NCI-H748 (cell line): ENCODE results near the gene IQSEC3.

Source experiments
- DNase-seq: peaks from one replicate; lab custom pipeline; 2025; ENCODE audit not compliant: unreplicated experiment; lab: John Stamatoyannopoulos, UW

Gene IQSEC3

DNA sequence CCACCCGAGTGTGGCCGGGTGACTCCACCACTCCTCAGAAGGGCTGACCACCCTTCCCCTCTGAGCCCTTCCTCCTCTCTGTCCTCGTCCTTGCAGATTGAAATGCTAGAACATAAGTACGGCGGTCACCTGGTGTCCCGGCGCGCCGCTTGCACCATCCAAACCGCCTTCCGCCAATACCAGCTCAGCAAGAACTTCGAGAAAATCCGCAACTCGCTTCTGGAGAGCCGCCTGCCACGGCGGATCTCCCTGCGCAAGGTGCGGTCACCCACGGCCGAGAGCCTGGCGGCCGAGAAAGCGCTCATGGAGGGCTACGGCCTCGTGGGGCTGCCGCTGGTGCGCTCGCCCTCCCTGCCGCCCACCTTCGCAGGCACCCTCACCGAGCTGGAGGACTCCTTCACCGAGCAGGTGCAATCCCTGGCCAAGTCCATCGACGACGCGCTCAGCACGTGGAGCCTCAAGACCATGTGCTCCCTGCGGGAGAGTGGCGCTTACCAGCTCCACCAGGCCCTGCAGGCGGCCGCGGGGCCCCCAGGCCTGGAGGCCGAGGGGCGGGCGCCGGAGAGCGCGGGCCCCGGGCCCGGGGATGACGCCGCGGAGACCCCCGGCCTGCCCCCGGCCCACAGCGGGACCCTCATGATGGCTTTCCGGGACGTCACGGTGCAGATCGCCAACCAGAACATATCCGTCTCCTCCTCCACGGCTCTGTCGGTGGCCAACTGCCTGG, 71.8 kb downstream of the IQSEC3 start:
- DNase-seq, result no peak

DNA sequence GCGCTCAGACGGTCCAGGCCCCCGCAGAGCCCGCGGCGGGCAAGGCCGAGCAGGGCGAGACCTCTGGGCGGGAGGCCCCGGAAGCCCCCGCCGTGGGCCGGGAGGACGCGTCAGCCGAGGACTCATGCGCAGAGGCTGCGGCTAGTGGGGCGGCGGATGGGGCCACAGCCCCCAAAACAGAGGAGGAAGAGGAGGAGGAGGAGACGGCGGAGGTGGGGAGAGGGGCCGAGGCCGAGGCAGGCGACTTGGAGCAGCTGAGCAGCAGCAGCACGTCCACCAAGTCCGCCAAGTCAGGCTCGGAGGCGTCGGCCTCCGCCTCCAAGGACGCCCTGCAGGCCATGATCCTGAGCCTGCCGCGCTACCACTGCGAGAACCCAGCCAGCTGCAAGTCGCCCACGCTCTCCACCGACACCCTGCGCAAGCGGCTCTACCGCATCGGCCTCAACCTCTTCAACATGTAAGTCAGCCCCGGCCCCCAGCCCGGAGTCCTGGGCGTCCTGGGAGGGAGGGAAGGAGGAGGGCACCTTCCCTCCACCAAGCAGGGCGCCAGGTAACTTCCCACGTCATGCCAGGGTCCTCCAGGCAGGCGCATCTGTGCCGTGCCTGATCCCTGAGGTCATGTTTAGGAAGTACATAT, 72.4 kb downstream of the IQSEC3 start:
- no peak for DNase-seq

DNA sequence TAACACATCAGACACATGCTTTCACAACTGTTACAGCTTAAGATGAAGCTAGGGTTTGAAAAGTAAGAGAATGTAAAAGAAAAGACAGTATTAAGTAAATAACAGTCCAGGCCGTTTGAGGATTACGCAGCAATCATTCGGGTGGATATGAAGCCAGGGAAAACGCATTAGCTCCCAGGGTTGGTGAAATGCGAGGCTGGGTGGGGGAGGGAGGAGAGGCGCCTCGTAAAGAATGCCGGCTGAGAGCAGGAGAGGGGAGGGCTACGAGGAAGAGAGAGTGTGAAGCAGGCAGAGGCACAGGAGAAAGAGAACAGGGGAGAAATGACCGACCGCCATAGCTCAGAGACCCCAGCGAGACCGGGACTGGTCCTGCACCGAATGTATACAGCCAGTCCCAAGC, 73.0 kb downstream of the IQSEC3 start:
- DNase-seq, result no peak

DNA sequence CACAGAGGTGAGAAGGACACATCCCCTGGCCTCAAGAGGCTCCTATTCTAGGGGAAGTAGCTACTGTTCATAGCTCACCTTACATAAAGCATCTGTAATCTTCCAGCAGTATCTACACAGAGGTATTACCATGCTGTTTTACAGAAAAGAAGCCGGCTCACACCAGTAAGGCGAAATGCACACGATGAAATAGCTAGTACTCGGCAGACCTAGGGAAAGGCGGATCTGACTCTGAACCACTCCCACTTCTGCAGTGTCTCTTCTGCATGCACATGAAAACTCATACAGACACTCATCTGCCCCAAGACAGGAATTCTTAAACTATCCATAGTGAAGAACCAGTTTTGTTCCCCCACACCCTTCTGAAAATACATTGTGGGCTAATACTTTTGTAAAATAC, 73.6 kb downstream of the IQSEC3 start:
- DNase-seq, result no peak

DNA sequence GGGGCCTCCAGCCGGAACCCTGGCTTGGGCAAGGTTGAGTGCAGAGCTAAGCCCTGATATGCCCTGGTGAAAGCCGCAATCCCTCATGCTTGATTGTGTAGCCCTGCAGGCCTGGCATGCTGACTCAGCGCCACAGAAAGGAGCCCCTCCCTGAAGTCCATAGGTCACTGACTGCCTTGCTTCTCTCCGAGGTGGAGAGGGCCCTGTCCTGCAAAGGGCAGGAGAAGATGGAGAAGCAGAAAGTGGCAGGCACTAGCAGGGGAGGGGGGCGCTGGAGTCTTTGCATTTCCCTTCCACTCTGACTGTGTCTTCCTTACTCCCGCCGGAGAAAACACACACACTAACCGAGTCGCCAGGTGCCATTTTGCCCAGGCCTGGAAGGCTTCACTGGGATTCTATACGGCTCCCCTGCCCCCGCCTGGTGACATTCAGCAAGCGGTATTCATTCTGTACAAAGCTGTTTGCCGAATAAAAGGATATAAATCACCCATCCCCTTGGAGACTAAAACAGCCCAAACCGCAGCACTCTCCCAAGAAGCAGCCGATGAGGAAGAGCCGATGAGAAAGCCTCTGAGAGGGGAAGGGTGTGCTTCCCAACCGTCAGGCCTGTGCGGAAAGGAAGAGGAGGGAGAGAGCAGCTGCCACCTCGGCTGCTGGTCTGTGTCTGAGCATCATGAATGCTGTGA, 77.5 kb downstream of the IQSEC3 start:
- DNase-seq, result no peak

DNA sequence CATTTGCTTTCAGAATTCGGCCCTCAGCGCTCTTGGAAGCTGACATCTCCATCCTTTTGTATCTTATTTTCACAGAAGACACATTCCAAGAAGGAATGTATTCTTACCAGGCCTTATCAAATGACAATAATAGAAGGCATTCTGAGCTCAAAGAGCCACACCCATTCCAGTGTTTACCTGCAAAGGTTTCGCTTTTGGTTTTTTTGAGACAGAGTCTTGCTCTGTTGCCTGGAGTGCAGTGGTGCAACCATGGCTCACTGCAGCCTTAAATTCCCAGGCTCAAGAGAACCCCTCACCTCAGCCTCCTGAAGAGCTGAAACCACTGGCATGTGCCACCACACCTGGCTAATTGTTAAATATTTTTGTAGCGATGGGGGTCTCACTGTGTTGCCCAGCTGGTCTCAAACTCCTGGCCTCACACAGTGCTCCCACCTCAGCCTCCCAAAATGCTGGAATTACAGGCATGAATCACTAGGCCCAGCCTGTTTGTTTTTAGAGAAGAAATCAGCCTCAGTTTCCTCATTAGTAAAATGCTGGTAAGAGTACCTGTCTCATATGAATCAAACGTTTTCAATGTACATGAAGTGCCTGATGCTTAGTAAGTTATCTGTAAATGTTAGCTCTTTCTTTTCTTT, 78.2 kb downstream of the IQSEC3 start:
- no peak for DNase-seq

DNA sequence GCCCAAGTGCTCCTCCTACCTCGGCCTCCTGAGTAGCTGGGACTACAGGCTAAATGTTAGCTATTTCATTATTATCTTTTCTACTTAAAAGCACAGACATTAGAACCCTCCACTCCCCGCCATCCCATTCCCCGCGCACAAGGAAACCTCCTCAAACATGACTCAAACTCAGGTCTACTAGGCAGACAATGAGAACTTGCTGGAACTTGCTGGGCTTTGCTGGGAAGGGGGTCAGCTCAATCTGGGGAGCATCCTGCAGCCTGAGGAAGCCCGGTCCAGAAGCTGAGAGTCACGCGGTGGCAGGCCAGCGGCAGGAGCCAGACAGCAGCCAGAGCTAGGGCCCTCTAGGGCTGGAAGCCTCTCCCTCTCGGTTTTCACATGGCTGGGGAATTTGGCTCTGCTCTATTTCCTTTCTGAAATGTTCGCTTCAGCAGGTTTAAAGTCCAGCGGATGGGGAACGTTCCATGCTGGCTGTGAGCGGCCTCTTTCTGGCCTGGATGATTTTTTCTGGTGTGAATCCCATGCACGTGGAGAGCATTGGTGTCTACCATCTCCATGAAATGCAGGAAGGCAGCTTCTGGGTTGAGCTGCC, 78.9 kb downstream of the IQSEC3 start:
- DNase-seq, result no peak

DNA sequence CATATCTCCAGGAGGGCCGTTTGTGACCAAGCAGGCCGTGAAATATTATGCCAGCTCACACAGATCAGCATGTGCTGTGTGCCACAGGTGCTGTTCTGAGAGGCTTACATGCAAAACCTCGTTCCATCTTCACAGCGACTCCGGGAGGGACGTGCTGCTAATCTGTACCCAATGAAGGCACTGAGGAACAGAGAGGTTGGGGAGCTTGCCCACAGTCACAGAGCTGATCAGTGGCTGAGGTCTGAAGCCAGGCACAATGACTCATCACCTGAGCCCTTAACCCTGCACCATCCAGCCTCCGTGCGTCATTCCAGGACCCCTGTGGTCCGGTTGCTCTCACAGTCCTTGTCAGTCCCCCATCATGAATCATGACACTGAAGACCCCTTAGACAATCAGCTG, 80.7 kb downstream of the IQSEC3 start:
- DNase-seq, result no peak

DNA sequence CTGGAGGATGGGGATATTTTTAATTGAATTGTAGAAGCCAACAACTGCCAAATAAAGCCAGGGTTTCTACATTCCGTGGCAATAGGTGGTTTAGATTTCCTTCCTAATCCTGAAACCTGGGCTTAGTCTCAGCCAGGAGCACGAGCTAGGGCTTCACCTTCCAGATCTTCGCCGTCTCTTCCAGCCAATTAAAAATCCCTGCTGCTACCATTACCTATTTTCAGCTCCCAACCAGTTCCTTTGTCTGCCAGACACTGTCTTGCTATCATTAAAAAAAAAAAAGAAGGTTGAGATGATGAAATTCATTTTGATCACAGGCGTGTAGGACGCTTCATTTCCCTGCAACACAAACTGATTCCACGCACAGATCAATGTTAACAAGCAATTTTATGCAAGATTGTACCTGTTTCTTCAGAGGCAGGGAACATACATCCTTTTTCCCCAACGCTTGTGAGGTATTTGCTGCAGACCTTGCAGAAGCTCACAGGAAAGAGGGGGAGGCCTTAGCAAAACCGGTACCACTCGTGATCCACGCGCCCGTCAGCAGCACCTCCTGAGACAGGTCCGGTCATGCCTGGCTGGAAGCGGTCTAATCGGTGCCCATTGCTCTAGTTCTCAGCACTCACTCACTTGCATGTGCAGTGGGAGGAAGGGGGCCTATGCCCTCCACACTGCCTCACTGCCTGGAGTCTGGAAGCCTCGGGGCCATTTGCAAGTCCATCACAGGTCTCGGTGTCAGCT, 82.3 kb downstream of the IQSEC3 start:
- DNase-seq, result no peak

DNA sequence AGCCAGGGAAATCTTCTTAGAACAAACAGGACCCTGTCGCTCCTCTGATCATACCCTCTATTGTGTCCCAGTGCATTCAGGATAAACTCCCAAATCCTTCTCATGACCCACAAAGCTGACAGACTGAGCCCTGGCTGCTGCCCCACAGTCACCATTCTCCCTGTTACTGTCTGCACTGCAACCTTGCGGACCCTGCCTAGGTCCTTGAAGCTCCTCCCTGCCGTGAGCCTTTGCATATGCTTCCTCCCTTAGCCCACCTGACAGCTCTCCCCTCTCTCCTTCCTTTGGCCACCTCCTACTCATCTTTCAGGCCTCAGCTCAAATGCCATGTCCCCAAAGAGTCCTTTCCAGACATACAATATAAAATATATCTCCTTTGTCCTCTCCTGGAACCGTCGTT, 85.0 kb downstream of the IQSEC3 start:
- DNase-seq, result no peak

DNA sequence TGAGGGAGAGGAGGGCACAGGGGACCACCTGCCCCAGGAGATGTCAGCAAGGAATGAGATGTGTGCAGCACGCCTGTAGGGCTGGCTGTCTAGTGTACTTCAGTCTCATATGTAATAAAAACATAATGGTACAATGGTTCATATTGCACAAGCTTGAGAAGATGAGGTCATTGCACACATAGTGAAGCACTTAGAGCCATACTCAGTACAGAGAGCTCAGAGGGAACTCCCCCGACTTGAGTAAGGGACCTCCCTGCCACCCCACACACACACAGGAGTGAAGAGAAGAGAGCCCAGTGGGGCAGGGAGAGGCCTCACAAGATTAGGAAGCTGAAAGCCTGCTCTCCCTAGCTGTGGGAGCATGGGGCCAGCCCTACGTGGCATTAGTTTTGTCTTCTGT, 85.9 kb downstream of the IQSEC3 start:
- no peak for DNase-seq

DNA sequence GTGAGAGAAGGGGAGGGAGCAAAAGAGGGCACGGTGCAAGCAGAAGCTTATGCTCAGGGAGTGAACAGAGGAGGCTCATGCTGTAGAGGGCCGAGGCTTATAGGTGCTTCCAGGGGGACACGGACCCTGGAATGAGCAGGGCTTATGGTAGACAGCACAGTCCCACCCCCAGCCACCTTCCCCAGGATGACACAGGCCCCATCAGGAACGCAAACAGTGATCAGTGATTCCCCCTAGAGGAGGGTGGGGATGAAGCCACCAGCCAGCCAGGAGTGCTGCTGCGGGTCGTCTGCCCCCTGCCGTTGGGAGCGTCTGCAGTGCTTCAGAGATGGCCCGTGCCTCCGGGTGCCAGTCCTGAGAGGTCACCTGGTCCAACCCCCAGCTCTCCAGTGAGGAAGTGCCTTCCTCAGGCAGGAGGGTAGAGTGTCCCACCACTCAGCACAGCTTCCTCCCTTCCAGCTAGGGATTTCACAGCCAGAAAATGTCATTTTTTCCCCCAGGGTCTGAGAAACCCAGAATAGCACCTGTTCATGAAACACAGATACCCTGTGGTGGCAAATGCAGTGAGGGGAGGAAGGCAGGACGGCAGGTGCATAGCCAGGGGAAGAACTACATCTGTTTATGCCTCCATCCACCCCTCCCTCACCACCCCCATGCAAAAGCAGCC, 86.6 kb downstream of the IQSEC3 start:
- peak; percentile 63 for DNase-seq

DNA sequence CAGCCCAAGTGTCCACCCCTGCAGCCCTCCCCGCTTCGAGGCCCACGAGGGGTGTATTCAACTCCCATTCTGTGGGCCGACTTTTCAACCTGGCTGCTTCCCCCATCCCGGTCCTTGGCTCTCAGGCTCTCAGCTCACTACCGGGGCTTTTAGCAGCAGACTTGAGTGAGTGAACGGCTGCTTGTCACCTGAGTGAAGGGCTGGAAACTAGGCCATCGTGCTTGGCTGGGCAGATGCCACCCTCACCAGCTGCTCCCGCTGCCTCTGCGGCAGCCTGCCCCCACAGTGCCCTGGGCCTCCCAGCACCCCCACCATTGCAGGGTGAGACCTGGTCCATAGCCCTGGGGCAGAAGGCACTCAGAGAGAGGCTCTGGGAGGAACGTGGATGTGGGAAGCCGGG, 87.5 kb downstream of the IQSEC3 start:
- DNase-seq, result no peak

DNA sequence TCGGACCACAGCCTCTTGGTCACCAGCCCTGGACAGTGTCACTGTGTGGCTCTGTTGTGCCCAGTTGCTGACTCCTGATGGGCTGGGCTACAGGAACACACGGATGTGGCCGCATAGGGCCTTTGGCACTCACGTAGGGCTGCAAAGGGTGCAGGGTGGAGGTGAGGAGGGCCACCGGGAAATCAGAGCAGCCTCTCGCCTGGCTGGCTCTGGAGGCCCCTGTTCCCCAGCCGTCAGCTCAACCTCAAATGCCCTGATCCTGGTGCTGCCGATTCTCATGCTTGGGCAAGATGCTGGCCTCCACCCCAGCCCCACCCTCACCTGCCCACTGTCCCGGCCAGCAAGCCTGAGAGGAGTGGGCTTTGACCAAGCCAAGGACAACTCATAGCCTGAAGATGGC, 88.4 kb downstream of the IQSEC3 start:
- no peak for DNase-seq

DNA sequence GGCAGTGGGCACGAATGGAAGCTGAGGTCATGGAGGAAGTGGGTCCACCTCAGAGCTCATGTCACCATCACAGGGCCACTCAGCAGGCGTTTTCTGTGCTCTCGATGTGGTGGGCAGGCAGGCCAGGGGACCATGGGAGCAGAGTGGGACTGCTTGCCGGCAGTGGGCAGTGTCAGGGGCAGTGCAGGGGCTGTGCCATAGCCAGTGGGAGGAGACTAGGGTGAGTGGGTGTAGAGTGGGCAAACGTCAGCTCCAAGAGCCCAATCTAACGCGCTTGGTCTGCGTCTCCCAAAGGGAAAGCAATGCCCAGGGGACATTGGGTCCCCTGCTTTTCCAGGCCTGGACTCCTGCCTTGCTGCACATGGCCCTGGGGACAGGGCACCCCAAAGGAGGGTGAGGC, 89.1 kb downstream of the IQSEC3 start:
- no peak for DNase-seq

DNA sequence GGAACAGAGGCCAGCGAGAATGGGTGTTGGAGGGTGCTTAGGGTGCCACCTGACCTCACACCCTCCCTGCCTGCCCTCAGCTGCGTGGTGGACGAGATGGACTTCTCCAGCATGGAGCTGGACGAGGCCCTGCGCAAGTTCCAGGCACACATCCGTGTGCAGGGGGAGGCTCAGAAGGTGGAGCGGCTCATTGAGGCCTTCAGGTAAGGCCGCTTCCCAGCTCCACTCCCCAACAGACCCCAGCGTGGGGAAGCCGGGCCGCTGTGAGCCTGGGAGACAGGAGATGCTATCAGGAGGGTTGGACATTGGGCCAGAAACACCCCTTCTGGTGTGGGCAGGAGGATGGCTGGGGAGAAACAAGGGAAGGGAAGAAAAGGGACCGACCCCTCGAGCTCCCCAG, 90.4 kb downstream of the IQSEC3 start:
- DNase-seq, result no peak

DNA sequence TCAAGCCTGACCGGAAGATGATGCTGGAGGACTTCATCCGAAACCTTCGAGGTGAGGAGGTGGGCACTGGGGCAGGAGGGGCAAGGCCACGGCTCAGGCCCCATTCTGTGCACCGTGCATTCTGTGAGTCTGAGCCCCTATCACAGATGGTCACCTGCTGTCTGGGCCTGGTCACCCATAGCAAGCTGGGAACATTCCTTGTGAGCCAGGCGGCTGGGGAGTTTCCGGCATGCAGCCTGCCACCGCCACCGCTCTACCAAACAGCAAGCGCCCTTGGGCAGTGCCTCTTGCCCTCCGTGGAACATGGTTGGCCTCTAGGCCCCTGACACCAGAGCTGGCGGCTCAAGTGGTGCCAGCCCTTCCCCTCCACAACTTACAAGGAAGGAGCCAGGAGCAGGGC, 91.1 kb downstream of the IQSEC3 start:
- DNase-seq, result no peak

DNA sequence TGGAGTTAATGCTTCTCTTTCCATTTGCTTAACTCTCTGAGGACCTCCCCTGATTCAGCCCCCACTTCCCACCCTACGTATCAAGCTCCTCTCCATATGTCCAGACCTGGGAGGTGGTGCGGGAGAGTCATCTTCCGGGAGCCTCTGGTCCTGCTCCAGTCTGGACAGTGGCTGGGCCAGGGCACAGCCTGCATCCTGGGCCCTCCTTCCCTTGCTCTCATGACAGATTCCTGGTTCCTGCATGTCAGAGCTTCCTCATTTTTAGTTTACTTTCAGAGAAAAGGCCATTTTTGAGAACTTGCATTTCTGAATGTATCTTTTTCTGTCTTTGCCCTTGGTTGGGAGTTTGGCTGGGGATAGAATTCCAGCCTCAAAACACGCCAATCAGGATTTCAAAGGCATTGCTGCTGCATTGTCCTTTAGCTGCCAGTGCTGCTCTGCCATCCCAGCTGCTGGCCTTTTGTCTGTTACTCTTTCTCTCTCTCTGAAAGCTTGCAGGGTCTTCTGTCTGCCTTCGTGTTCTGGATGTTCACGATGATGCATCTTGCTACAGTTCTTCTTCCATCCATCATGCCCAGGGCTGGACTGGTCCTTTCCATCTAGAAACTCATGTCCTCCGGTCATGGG, 92.7 kb downstream of the IQSEC3 start:
- no peak for DNase-seq

DNA sequence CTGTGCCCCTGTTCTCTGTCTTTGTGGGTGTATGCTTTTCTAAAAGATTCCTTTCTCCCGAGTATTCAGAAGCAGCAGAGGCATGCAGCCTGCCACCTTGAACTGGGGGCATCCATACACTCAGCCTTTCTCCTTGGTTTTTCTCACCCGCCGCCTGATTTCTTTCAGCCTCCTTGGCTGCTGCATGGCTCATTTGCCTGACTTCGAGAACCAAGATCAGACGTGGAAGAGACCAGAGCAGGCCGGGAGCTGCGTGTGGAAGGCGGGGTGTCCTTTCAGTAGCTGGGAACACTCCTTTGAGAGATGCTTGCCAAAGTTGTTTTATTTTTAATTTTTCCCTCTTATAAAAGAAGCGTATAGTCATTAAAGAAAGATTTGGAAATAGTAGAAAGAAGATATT, 94.3 kb downstream of the IQSEC3 start:
- no peak for DNase-seq

DNA sequence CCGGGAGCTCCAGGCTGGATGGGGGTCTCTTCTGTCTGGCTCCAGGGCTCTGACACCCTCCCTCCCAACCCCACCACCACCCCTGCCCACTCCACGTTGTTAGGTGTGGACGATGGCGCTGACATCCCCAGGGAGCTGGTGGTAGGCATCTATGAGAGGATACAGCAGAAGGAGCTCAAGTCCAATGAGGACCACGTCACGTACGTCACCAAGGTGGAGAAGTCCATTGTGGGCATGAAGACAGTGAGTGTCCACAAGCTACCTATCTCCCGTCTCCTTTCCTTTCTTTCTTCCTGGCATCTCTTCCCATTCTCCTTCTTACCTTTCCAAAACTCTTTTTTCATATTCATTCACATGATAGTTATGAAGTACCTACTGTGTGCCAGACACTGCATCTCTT, 95.3 kb downstream of the IQSEC3 start:
- DNase-seq, result no peak
